ENCODE measurements around the gene NDUFS6.

- TF ChIP-seq CTCF (IDR thresholded peaks at IDR 0.05; ENCODE audit: insufficient read depth, low read depth, low read length), result no peak
- no peak for TF ChIP-seq EZH2 (IDR thresholded peaks at IDR 0.05; ENCODE audit: insufficient read depth, low read length)
These were observed 37.1 kb upstream of the NDUFS6 start for GRCh38 chr5:1763960-1764605.

Measured in astrocyte (in vitro differentiated cells and primary cell).